ENCODE measurements around the gene FHOD1.

DNA sequence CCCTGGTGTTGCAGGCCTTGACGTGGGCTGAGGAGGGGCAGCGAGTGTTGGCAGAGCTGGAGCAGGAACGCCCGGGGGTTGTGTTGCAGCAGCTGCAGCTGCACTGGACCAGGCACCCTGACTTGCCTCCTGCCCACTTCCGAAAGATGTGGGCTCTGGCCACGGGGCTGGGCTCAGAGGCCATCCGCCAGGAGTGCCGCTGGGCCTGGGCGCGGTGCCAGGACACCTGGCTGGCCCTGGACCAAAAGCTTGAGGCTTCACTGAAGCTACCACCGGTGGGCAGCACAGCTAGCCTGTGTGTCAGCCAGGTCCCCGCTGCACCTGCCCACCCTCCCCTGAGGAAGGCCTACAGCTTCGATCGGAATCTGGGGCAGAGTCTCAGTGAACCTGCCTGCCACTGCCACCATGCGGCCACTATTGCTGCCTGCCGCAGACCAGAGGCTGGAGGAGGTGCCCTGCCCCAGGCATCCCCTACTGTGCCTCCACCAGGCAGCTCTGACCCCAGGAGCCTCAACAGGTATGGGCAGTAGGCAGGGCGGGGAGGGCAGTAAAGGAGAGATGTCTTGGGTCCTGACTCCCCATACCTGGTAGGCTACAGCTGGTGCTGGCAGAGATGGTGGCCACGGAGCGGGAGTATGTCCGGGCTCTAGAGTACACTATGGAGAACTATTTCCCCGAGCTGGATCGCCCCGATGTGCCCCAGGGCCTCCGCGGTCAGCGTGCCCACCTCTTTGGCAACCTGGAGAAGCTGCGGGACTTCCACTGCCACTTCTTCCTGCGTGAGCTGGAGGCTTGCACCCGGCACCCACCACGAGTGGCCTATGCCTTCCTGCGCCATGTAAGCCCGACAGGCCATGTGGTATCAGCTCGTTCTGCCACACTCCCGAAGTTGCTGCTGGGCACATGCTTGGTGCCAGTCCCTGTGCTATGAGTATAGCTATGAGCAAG lies 37.7 kb upstream of the FHOD1 start:
- TF ChIP-seq, protein P1, sequence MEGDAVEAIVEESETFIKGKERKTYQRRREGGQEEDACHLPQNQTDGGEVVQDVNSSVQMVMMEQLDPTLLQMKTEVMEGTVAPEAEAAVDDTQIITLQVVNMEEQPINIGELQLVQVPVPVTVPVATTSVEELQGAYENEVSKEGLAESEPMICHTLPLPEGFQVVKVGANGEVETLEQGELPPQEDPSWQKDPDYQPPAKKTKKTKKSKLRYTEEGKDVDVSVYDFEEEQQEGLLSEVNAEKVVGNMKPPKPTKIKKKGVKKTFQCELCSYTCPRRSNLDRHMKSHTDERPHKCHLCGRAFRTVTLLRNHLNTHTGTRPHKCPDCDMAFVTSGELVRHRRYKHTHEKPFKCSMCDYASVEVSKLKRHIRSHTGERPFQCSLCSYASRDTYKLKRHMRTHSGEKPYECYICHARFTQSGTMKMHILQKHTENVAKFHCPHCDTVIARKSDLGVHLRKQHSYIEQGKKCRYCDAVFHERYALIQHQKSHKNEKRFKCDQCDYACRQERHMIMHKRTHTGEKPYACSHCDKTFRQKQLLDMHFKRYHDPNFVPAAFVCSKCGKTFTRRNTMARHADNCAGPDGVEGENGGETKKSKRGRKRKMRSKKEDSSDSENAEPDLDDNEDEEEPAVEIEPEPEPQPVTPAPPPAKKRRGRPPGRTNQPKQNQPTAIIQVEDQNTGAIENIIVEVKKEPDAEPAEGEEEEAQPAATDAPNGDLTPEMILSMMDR (IDR thresholded peaks at IDR 0.05): no peak
- TF ChIP-seq POLR2A (IDR thresholded peaks at IDR 0.05): no peak

Measured in lower leg skin (tissue), 3 donors.